AG10803 (cell line): Measurements from ENCODE around the gene DIAPH2.

ENCODE experiments used
- DNase-seq: peaks from one replicate; pipeline ENCODE4 v3.0.0; 2010; ENCODE audit warnings: low read depth
- H3K4me3 ChIP-seq: 2 replicates; pipeline ENCODE4 v1.5.1; 2011; ENCODE audit warnings: mild to moderate bottlenecking, low read length, control low read depth
- CTCF ChIP-seq: conservative IDR thresholded peaks from 2 replicates; pipeline ENCODE4 v1.5.1; 2011; ENCODE audit warnings: mild to moderate bottlenecking, low read length, control low read depth, inconsistent platforms

DIAPH2 gene

GRCh38 chrX:97431281-97431680, 746.6 kb downstream of the DIAPH2 start:
- no peak overlapping the region for H3K4me3 ChIP-seq
- DNase-seq, result no peak
- no peak for TF ChIP-seq CTCF

- TF ChIP-seq CTCF, result peak; percentile 37
- DNase-seq, result peak; percentile 0
- H3K4me3 ChIP-seq, result no peak overlapping the region
Observed at GRCh38 chrX:97446298-97446882, 761.7 kb downstream of the DIAPH2 start.

- no peak for TF ChIP-seq CTCF
- H3K4me3 ChIP-seq, result no peak overlapping the region
- DNase-seq, result no peak
Observed at GRCh38 chrX:97447306-97447705, 762.7 kb downstream of the DIAPH2 start.

- no peak for DNase-seq
- no peak for TF ChIP-seq CTCF
- H3K4me3 ChIP-seq, result no peak overlapping the region
Observed at GRCh38 chrX:97452283-97452682, 767.6 kb downstream of the DIAPH2 start.

- H3K4me3 ChIP-seq, result no peak overlapping the region
- no peak for TF ChIP-seq CTCF
- no peak for DNase-seq
Observed at GRCh38 chrX:97461763-97462162, 777.1 kb downstream of the DIAPH2 start.

- H3K4me3 ChIP-seq, result no peak overlapping the region
- no peak for DNase-seq
- TF ChIP-seq CTCF, result no peak
Observed at GRCh38 chrX:97471071-97471470, 786.4 kb downstream of the DIAPH2 start.

GRCh38 chrX:97474933-97475332, 790.3 kb downstream of the DIAPH2 start:
- DNase-seq, result no peak
- no peak for TF ChIP-seq CTCF
- no peak overlapping the region for H3K4me3 ChIP-seq
